AG04450 (cell line): Measurements from ENCODE around the gene MYLK3. TPM values are rescaled to one million over a fixed set of nuclear protein-coding genes. Genes with fewer than 3 reads are reported as not detected.

Source experiments
- CTCF ChIA-PET: fragments of 300-600, 350-600 bp; formaldehyde crosslinking; extraction: SDS; loops from one replicate; lab custom pipeline; 2022; ENCODE audit warnings: antibody characterized with exemption, inconsistent platforms; lab: Charles Lee
- POLR2A ChIA-PET: fragments of 350-600 bp; formaldehyde crosslinking; extraction: SDS; loops from one replicate; lab custom pipeline; 2021; ENCODE audit warnings: antibody characterized with exemption, inconsistent platforms; lab: Yijun Ruan, JAX
- DNase-seq: peaks from one replicate; pipeline ENCODE4 v3.0.0-alpha.2; 2011; ENCODE audit warnings: low read depth, low spot score
- H3K27ac ChIP-seq: one replicate; pipeline ENCODE4 v1.5.1; 2012; ENCODE audit warnings: low read depth, low read length, control low read depth
- H3K27me3 ChIP-seq: one replicate; pipeline ENCODE4 v1.6.0; 2012; ENCODE audit warnings: low read length; ENCODE audit not compliant: control insufficient read depth, insufficient read depth
- H3K4me3 ChIP-seq: 2 replicates; pipeline ENCODE4 v1.5.1; 2011; ENCODE audit warnings: mild to moderate bottlenecking, low read depth, low read length, control low read depth
- H3K9me3 ChIP-seq: 2 replicates; pipeline ENCODE4 v1.5.1; 2012; ENCODE audit warnings: low read length; ENCODE audit not compliant: control insufficient read depth, insufficient read depth
- CTCF ChIP-seq: IDR thresholded peaks from 2 replicates; pipeline ENCODE4 v1.5.1; 2011; ENCODE audit warnings: low read depth, low read length, control low read depth, inconsistent platforms
- polyA plus RNA-seq: library from polyadenylated mRNA; depleted of rRNA; stranded (reverse); fragments of >200 nt; gene quantifications from 2 replicates; pipeline ENCODE4 v1.2.3, GENCODE V29; 2011

The MYLK3 gene
- polyA plus RNA-seq, 1 experiment: 0.11 TPM

- no peak for TF ChIP-seq CTCF
- ChIA-PET CTCF (interaction anchor here (1.1 to 1.5 kb wide), 2 partner anchors 102 to 146 kb away, joined by 3 to 8 read pairs; no protein-coding TSS in a partner anchor), POLR2A (no interaction called here)
- H3K4me3 ChIP-seq: no peak overlapping the region
- DNase-seq: no peak
- H3K27me3 ChIP-seq: no peaks in the 10 kb centered on the region
- peaks cover 7% of the 10 kb centered on the region; the same call in 1 of the 2 replicates for H3K9me3 ChIP-seq
- no peak overlapping the region for H3K27ac ChIP-seq
These were observed 27.1 kb upstream of the MYLK3 start for GRCh38 chr16:46775214-46775613.

GRCh38 chr16:46774743-46775177, 26.6 kb upstream of the MYLK3 start:
- no peak for TF ChIP-seq CTCF
- no peak for DNase-seq
- Histone ChIP-seq H3K27me3 (no peaks in the 10 kb centered on the region), H3K27ac (no peak overlapping the region), H3K4me3 (no peak overlapping the region), H3K9me3 (peaks cover 7% of the 10 kb centered on the region; the same call in 1 of the 2 replicates)
- ChIA-PET POLR2A (no interaction called here), CTCF (interaction anchor here (1.1 to 1.5 kb wide), 2 partner anchors 101 to 146 kb away, joined by 3 to 8 read pairs; no protein-coding TSS in a partner anchor)

- POLR2A ChIA-PET: no interaction called here
These were observed 24.3 kb upstream of the MYLK3 start for GRCh38 chr16:46772463-46772862.

GRCh38 chr16:46768809-46769208, 20.7 kb upstream of the MYLK3 start:
- TF ChIP-seq CTCF: no peak
- no peak overlapping the region for H3K4me3 ChIP-seq
- DNase-seq: no peak
- no peak overlapping the region for H3K27ac ChIP-seq
- CTCF ChIA-PET: interaction anchor here (0.7 kb wide), 1 partner anchor 1443 kb away, joined by 4 read pairs; no protein-coding TSS in a partner anchor
- H3K9me3 ChIP-seq: no peaks in the 10 kb centered on the region
- peaks cover 5% of the 10 kb centered on the region for H3K27me3 ChIP-seq
- POLR2A ChIA-PET: no interaction called here

More at GRCh38 chr16:46772463-46772862, 24.3 kb upstream of the MYLK3 start:
- no peak for DNase-seq
- Histone ChIP-seq H3K27ac (no peak overlapping the region), H3K27me3 (no peaks in the 10 kb centered on the region), H3K9me3 (no peaks in the 10 kb centered on the region), H3K4me3 (no peak overlapping the region)
- no peak for TF ChIP-seq CTCF
- CTCF ChIA-PET: no interaction called here

GRCh38 chr16:46765050-46765449, 16.9 kb upstream of the MYLK3 start:
- no peak for DNase-seq
- ChIA-PET CTCF (no interaction called here), POLR2A (no interaction called here)
- H3K27ac ChIP-seq: no peak overlapping the region
- TF ChIP-seq CTCF: no peak
- no peak overlapping the region for H3K4me3 ChIP-seq
- H3K9me3 ChIP-seq: no peaks in the 10 kb centered on the region
- H3K27me3 ChIP-seq: peaks cover 8% of the 10 kb centered on the region
